ENCODE data around the gene ZMIZ1.

Gene ZMIZ1

GRCh38 chr10:79155301-79156081, 86.7 kb downstream of the ZMIZ1 start:
- Mint-ChIP-seq H3K27ac (no peak overlapping the region), H3K9me3 (no peaks in the 10 kb centered on the region), H3K27me3 (no peaks in the 10 kb centered on the region), H3K4me1 (peaks cover 0 to 2% of the 10 kb centered on the region in 2 donors), H3K36me3 (no peaks in the 10 kb centered on the region), H3K4me3 (no peak overlapping the region)
- DNase-seq, result no peak
- ATAC-seq (replicated peaks), result no peak

- no peak overlapping the region for H3K4me3 Mint-ChIP-seq
- ATAC-seq (replicated peaks) (no peak), DNase-seq (no peak)
- no peaks in the 10 kb centered on the region for H3K4me1 Mint-ChIP-seq
- H3K27me3 Mint-ChIP-seq, result no peaks in the 10 kb centered on the region
- H3K27ac Mint-ChIP-seq, result no peak overlapping the region
- H3K36me3 Mint-ChIP-seq, result no peaks in the 10 kb centered on the region
- H3K9me3 Mint-ChIP-seq, result no peaks in the 10 kb centered on the region
These were observed 87.8 kb downstream of the ZMIZ1 start for GRCh38 chr10:79156334-79157274.

GRCh38 chr10:79158004-79158340, 89.2 kb downstream of the ZMIZ1 start:
- ATAC-seq (replicated peaks), result no peak
- Mint-ChIP-seq H3K36me3 (no peaks in the 10 kb centered on the region), H3K4me1 (peaks cover 0 to under 1% of the 10 kb centered on the region in 2 donors), H3K4me3 (no peak overlapping the region), H3K9me3 (no peaks in the 10 kb centered on the region), H3K27me3 (no peaks in the 10 kb centered on the region), H3K27ac (no peak overlapping the region)
- DNase-seq, result no peak

- Mint-ChIP-seq H3K36me3 (no peaks in the 10 kb centered on the region), H3K4me3 (no peak overlapping the region)
These were observed 89.8 kb downstream of the ZMIZ1 start for GRCh38 chr10:79158402-79159097.

GRCh38 chr10:79159141-79159651, 90.4 kb downstream of the ZMIZ1 start:
- Mint-ChIP-seq H3K4me1 (peaks cover 2 to 13% of the 10 kb centered on the region in 2 donors), H3K27ac (no peak overlapping the region), H3K27me3 (no peaks in the 10 kb centered on the region), H3K4me3 (no peak overlapping the region), H3K36me3 (no peaks in the 10 kb centered on the region), H3K9me3 (no peaks in the 10 kb centered on the region)
- DNase-seq (no peak), ATAC-seq (replicated peaks) (no peak)

More at GRCh38 chr10:79158402-79159097, 89.8 kb downstream of the ZMIZ1 start:
- ATAC-seq (replicated peaks), result no peak
- no peak for DNase-seq
- H3K4me1 Mint-ChIP-seq, result peaks cover 0 to 7% of the 10 kb centered on the region in 2 donors
- H3K9me3 Mint-ChIP-seq, result no peaks in the 10 kb centered on the region
- no peaks in the 10 kb centered on the region for H3K27me3 Mint-ChIP-seq
- peak overlapping the region; percentile 73 for H3K27ac Mint-ChIP-seq

GRCh38 chr10:79159785-79160184, 91.0 kb downstream of the ZMIZ1 start:
- Mint-ChIP-seq H3K4me1 (peaks cover 3 to 15% of the 10 kb centered on the region in 2 donors), H3K9me3 (no peaks in the 10 kb centered on the region), H3K27me3 (no peaks in the 10 kb centered on the region), H3K36me3 (no peaks in the 10 kb centered on the region), H3K4me3 (no peak overlapping the region), H3K27ac (no peak overlapping the region)
- no peak for DNase-seq
- ATAC-seq (replicated peaks), result no peak

GRCh38 chr10:79160191-79160590, 91.4 kb downstream of the ZMIZ1 start:
- no peaks in the 10 kb centered on the region for H3K27me3 Mint-ChIP-seq
- H3K36me3 Mint-ChIP-seq, result no peaks in the 10 kb centered on the region
- ATAC-seq (replicated peaks) (no peak), DNase-seq (no peak)
- no peaks in the 10 kb centered on the region for H3K9me3 Mint-ChIP-seq
- no peak overlapping the region for H3K4me3 Mint-ChIP-seq
- H3K4me1 Mint-ChIP-seq, result peaks cover 3 to 15% of the 10 kb centered on the region in 2 donors
- H3K27ac Mint-ChIP-seq, result no peak overlapping the region

GRCh38 chr10:79161557-79161956, 92.8 kb downstream of the ZMIZ1 start:
- Mint-ChIP-seq H3K27ac (no peak overlapping the region), H3K36me3 (no peaks in the 10 kb centered on the region)

GRCh38 chr10:79162022-79162421, 93.3 kb downstream of the ZMIZ1 start:
- ATAC-seq (replicated peaks), result no peak
- H3K9me3 Mint-ChIP-seq, result no peaks in the 10 kb centered on the region
- H3K4me1 Mint-ChIP-seq, result peaks cover 4 to 15% of the 10 kb centered on the region in 2 donors
- no peaks in the 10 kb centered on the region for H3K27me3 Mint-ChIP-seq
- no peak overlapping the region for H3K4me3 Mint-ChIP-seq
- DNase-seq, result no peak
- H3K27ac Mint-ChIP-seq, result no peak overlapping the region
- peaks cover 0 to 2% of the 10 kb centered on the region in 2 donors for H3K36me3 Mint-ChIP-seq

More at GRCh38 chr10:79161557-79161956, 92.8 kb downstream of the ZMIZ1 start:
- no peak overlapping the region for H3K4me3 Mint-ChIP-seq
- H3K27me3 Mint-ChIP-seq, result no peaks in the 10 kb centered on the region
- ATAC-seq (replicated peaks) (no peak), DNase-seq (no peak)
- H3K9me3 Mint-ChIP-seq, result no peaks in the 10 kb centered on the region
- H3K4me1 Mint-ChIP-seq, result peaks cover 4 to 15% of the 10 kb centered on the region in 2 donors

- DNase-seq, result no peak
These were observed 94.3 kb downstream of the ZMIZ1 start for GRCh38 chr10:79162861-79163665.

GRCh38 chr10:79163666-79163975, 94.9 kb downstream of the ZMIZ1 start:
- Mint-ChIP-seq H3K27me3 (no peaks in the 10 kb centered on the region), H3K4me1 (peaks cover 4 to 15% of the 10 kb centered on the region in 2 donors), H3K9me3 (no peaks in the 10 kb centered on the region), H3K4me3 (no peak overlapping the region), H3K36me3 (peaks cover 0 to 4% of the 10 kb centered on the region in 2 donors), H3K27ac (no peak overlapping the region)
- ATAC-seq (replicated peaks), result peak in 1 of 2 donors; percentile 35
- no peak for DNase-seq

More at GRCh38 chr10:79162861-79163665, 94.3 kb downstream of the ZMIZ1 start:
- H3K9me3 Mint-ChIP-seq, result no peaks in the 10 kb centered on the region
- peaks cover 4 to 15% of the 10 kb centered on the region in 2 donors for H3K4me1 Mint-ChIP-seq
- H3K4me3 Mint-ChIP-seq, result no peak overlapping the region
- peaks cover 0 to 4% of the 10 kb centered on the region in 2 donors for H3K36me3 Mint-ChIP-seq
- no peaks in the 10 kb centered on the region for H3K27me3 Mint-ChIP-seq
- ATAC-seq (replicated peaks), result no peak
- no peak overlapping the region for H3K27ac Mint-ChIP-seq

GRCh38 chr10:79164075-79164474, 95.3 kb downstream of the ZMIZ1 start:
- H3K4me3 Mint-ChIP-seq, result no peak overlapping the region
- H3K27me3 Mint-ChIP-seq, result no peaks in the 10 kb centered on the region
- H3K27ac Mint-ChIP-seq, result no peak overlapping the region
- peaks cover 4 to 15% of the 10 kb centered on the region in 2 donors for H3K4me1 Mint-ChIP-seq
- no peaks in the 10 kb centered on the region for H3K9me3 Mint-ChIP-seq
- ATAC-seq (replicated peaks) (peak in 1 of 2 donors; percentile 40), DNase-seq (no peak)
- peaks cover 0 to 4% of the 10 kb centered on the region in 2 donors for H3K36me3 Mint-ChIP-seq

- Mint-ChIP-seq H3K27me3 (no peaks in the 10 kb centered on the region), H3K36me3 (peaks cover 0 to 4% of the 10 kb centered on the region in 2 donors), H3K27ac (no peak overlapping the region), H3K4me3 (no peak overlapping the region), H3K9me3 (no peaks in the 10 kb centered on the region), H3K4me1 (peaks cover 4 to 15% of the 10 kb centered on the region in 2 donors)
- ATAC-seq (replicated peaks), result peak; percentile 8 to 25
- DNase-seq, result no peak
These were observed 96.5 kb downstream of the ZMIZ1 start for GRCh38 chr10:79165070-79165778.

All from stimulated activated naive B cell treated with anti-CD40 and anti-IgM and Interleukin-4, amounts not matched to agents 10 μg/mL and 1 μg/mL and 100 μg/mL, for 72 hours (primary cell).